ENCODE results near the gene KRTAP4-12.
"Not testable (repeated sequence)": the region's sequence is repeated elsewhere in the genome, so short reads cannot be mapped to it uniquely, and the experiment has no call there.

The KRTAP4-12 gene

DNA sequence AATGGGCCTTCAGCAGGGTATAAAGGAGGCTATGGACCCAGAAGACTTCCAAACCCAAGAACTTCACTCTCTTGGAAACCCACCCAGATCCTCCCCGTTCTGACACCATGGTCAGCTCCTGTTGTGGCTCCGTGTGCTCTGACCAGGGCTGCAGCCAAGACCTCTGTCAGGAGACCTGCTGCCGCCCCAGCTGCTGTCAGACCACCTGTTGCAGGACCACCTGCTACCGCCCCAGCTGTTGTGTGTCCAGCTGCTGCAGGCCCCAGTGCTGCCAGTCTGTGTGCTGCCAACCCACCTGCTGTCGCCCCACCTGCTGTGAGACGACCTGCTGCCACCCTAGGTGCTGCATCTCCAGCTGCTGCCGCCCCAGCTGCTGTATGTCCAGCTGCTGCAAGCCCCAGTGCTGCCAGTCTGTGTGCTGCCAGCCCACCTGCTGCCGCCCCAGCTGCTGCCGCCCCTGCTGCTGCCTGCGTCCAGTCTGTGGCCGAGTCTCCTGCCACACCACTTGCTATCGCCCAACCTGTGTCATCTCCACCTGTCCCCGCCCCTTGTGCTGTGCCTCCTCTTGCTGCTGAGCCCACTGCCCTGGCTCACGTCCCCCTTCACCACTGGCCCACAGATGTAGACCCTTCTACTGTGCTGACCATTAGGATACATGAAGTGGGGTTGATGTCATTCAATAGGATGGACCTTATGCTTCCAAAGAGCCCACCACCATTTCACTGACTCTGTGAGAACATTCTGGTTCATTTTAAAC lies 39.7 kb downstream of the KRTAP4-12 start, which contains the start of gene KRTAP4-7:
Gene KRTAP4-7, plus strand, starts transcription at position 51 of the 757 bp plus-strand sequence. Its CDS starts 57 bp downstream, at position 108.
- not testable (repeated sequence) for DNase-seq

DNA sequence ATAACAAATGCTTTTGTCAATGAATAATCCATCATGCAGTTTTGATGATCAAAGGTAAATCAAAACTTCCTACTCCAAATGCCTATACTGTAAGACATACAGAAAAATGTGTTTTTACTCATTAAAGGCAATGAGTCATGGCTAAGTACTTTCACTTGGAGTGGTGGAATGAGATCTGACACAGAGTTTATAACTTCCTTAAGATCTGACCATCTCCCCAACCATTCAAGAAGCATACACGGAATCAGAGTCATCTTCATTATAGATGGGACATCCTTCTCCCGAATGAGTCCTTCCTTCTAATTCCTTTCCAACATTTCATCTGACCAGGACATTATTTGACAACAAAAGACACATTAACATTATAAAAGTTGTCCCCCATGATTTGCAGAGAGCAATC lies 40.6 kb downstream of the KRTAP4-12 start:
- DNase-seq, result not testable (repeated sequence)

DNA sequence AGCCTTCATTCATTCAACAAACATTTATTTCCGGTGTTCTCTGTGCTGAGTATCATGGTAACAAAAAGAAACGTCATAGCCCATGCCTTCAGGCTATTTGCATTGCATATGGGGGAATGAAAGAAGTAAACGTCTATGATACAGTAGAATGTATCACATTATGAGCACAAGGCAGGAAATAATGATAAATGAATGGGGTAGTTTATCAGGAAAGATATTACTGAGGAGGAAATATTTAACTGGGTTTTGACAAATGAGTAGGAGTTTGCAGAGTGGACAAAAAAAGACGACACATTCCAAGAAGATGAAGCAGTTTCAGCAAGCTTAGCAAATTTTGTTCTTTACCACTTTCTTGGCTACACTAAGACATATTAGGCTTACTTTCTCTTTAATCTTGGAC lies 41.4 kb downstream of the KRTAP4-12 start:
- no peak for DNase-seq

DNA sequence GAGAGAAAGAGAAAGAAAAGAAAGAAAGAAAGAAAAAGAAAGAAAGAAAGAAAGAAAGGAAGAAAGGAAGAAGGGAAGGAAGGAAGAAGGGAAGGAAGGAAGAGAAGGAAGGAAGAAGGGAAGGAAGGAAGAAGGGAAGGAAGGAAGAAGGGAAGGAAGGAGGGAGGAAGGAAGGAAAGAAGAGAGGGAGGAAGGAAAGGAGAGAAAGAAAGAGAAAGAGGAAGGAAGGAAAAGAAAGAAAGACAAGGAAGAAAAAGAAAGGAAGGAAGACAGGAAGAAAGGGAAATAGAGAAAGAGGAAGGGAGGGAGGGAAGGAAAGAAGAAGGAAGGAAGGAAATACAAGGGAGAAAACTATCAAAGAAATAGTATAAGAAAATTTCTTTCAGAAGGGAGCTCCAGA lies 47.2 kb downstream of the KRTAP4-12 start:
- DNase-seq, result no peak

DNA sequence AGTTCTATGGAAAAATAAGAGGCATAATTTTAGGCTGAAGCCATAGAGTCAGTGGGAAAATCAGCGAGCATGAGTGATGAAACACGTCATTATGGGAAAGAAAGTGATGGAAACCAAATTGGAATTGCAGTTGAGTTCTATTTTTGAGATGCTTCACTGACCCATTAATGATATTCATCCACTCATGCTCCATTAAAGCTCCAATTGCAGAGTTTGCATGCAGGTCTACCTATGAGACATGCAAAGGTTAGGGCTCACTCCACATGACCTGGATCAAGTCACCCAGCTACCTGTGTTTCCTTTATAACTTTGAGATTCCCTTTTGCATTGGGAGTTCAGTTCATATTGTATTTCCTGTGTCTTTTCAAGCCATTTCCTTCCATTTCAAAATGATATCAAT lies 50.3 kb downstream of the KRTAP4-12 start:
- DNase-seq, result no peak

All from hippocampal formation (tissue), 2 donors.